ENCODE data around the gene LMNTD2.

- TF ChIP-seq POLR2A (IDR thresholded peaks at IDR 0.05; ENCODE audit: low read length) = no peak
- TF ChIP-seq RAD21 (conservative IDR thresholded peaks at IDR 0.05 in 1 of 2, IDR thresholded peaks at IDR 0.05 in 1 of 2) = no peak
- no peak for TF ChIP-seq BHLHE40 (IDR thresholded peaks at IDR 0.05; ENCODE audit: low read depth, low read length)
- no peak for TF ChIP-seq USF2 (IDR thresholded peaks at IDR 0.05)
- TF ChIP-seq RCOR1 (IDR thresholded peaks at IDR 0.05; ENCODE audit: low read depth, low read length) = no peak
Measured at GRCh38 chr11:578276-579035, 17.9 kb upstream of the LMNTD2 start.
